Mucosa of gallbladder (tissue), 1 donor: ENCODE data around the gene PKP4. TPM values are rescaled to one million over a fixed set of nuclear protein-coding genes. Genes with fewer than 3 reads are reported as not detected.

ENCODE experiments used
- total RNA-seq: library from RNA; stranded (reverse); gene quantifications from one replicate; pipeline ENCODE4 v1.2.1, GENCODE V29; 2021
- donor health status: DM: no; HTN: no; CAD: no.

The PKP4 gene
- total RNA-seq, 1 donor from 2014 or later = 90.3 TPM

Other genes with a start within 250 kb of the PKP4 start
- gene CCDC148, start 199 bp upstream of the PKP4 start, total RNA-seq = 3.1 TPM